Stomach smooth muscle (tissue), 2 donors: Measurements from ENCODE around the gene PLEKHA8.

Experiments
- H3K27ac ChIP-seq: one replicate; pipeline ENCODE4 v1.7.0; 2013; ENCODE audit warnings: mild to moderate bottlenecking, low read length, inconsistent platforms
- H3K27me3 ChIP-seq, 2 donors: one replicate each; pipeline ENCODE4 v1.7.0; 2013; ENCODE audit warnings: low read length in 2 of 2; ENCODE audit not compliant: insufficient read depth in 2 of 2, control insufficient read depth in 1 of 2
- H3K36me3 ChIP-seq, 2 donors: one replicate each; pipeline ENCODE4 v1.7.0; 2013; ENCODE audit warnings: low read length in 2 of 2; ENCODE audit not compliant: control insufficient read depth in 2 of 2, insufficient read depth in 2 of 2
- H3K4me1 ChIP-seq: one replicate; pipeline ENCODE4 v1.7.0; 2013; ENCODE audit warnings: low read length; ENCODE audit not compliant: control insufficient read depth, insufficient read depth
- H3K4me3 ChIP-seq, 2 donors: one replicate each; pipeline ENCODE4 v1.7.0; 2013; ENCODE audit warnings: low read length in 2 of 2
- H3K9ac ChIP-seq, 2 donors: one replicate each; pipeline ENCODE4 v1.7.0; 2013; ENCODE audit warnings: low read length in 2 of 2, mild to moderate bottlenecking in 1 of 2
- H3K9me3 ChIP-seq, 2 donors: one replicate each; pipeline ENCODE4 v1.7.0; 2013; ENCODE audit warnings: low read length in 2 of 2; ENCODE audit not compliant: control insufficient read depth in 2 of 2
- donor health status: healthy.
- donor health status: Pancreatic carcinoma.

The PLEKHA8 gene

GRCh38 chr7:30176463-30177109 lies 148.4 kb downstream of the PLEKHA8 start:
- peaks cover 68% of the 10 kb centered on the region for H3K4me1 ChIP-seq
- H3K9ac ChIP-seq, result no peak overlapping the region
- peak overlapping the region; percentile 31 for H3K27ac ChIP-seq
- H3K9me3 ChIP-seq, result no peaks in the 10 kb centered on the region
- H3K4me3 ChIP-seq, result no peak overlapping the region
- no peaks in the 10 kb centered on the region for H3K27me3 ChIP-seq
- H3K36me3 ChIP-seq, result no peaks in the 10 kb centered on the region

GRCh38 chr7:30177186-30177585 lies 149.0 kb downstream of the PLEKHA8 start:
- Histone ChIP-seq H3K36me3 (no peaks in the 10 kb centered on the region), H3K4me3 (no peak overlapping the region), H3K27ac (peak overlapping the region; percentile 31), H3K27me3 (no peaks in the 10 kb centered on the region), H3K9me3 (no peaks in the 10 kb centered on the region), H3K9ac (no peak overlapping the region), H3K4me1 (peaks cover 68% of the 10 kb centered on the region)

- H3K27me3 ChIP-seq, result no peaks in the 10 kb centered on the region
- no peaks in the 10 kb centered on the region for H3K9me3 ChIP-seq
- no peak overlapping the region for H3K27ac ChIP-seq
- peaks cover 64% of the 10 kb centered on the region for H3K4me1 ChIP-seq
- no peaks in the 10 kb centered on the region for H3K36me3 ChIP-seq
- H3K9ac ChIP-seq, result no peak overlapping the region
- H3K4me3 ChIP-seq, result no peak overlapping the region
Observed at GRCh38 chr7:30177965-30178364, 149.8 kb downstream of the PLEKHA8 start.

- H3K9ac ChIP-seq, result no peak overlapping the region
- peak overlapping the region; percentile 32 for H3K27ac ChIP-seq
- peak overlapping the region in 1 of 2 donors; percentile 23 for H3K4me3 ChIP-seq
Observed at GRCh38 chr7:30178748-30179436, 150.7 kb downstream of the PLEKHA8 start.

More at GRCh38 chr7:30178748-30179436, 150.7 kb downstream of the PLEKHA8 start:
- H3K9me3 ChIP-seq, result no peaks in the 10 kb centered on the region
- H3K36me3 ChIP-seq, result no peaks in the 10 kb centered on the region
- H3K4me1 ChIP-seq, result peaks cover 54% of the 10 kb centered on the region
- H3K27me3 ChIP-seq, result no peaks in the 10 kb centered on the region
